Measurements from ENCODE around the gene RNF151. TPM values are rescaled to one million over a fixed set of nuclear protein-coding genes. Genes with fewer than 3 reads are reported as not detected.
A peak's percentile ranks its signal among the peaks of the same experiment; 100 is the strongest.
"Not testable (repeated sequence)": the region's sequence is repeated elsewhere in the genome, so short reads cannot be mapped to it uniquely, and the experiment has no call there.

RNF151 gene
- total RNA-seq, result not detected

GRCh38 chr16:1966460-1966859 is at the start of gene RNF151:
Gene RNF151 (plus strand): TSS chr16:1966856. CDS start chr16:1966882, 26 bp downstream.
- no peak for DNase-seq

- no peak for DNase-seq
Observed at GRCh38 chr16:1917056-1917664, 49.5 kb upstream of the RNF151 start.

- no peak for DNase-seq
Observed at GRCh38 chr16:1917665-1918350, 48.8 kb upstream of the RNF151 start.

GRCh38 chr16:1918351-1919326 is 48.0 kb upstream of the RNF151 start, which contains the start of gene HS3ST6:
Gene HS3ST6 (minus strand): TSS chr16:1918415. CDS start chr16:1918323, 92 bp downstream.
- no peak for DNase-seq

- no peak for DNase-seq
Observed at GRCh38 chr16:1919327-1919998, 47.2 kb upstream of the RNF151 start.

GRCh38 chr16:1920122-1920521 is 46.5 kb upstream of the RNF151 start:
- not testable (repeated sequence) for DNase-seq

- DNase-seq, result no peak
Observed at GRCh38 chr16:1920727-1921171, 45.9 kb upstream of the RNF151 start.

GRCh38 chr16:1922357-1922756 is 44.3 kb upstream of the RNF151 start:
- DNase-seq, result no peak

- no peak for DNase-seq
Observed at GRCh38 chr16:1923299-1924034, 43.2 kb upstream of the RNF151 start.

- DNase-seq, result no peak
Observed at GRCh38 chr16:1924095-1924494, 42.6 kb upstream of the RNF151 start.

- no peak for DNase-seq
Observed at GRCh38 chr16:1926271-1926670, 40.4 kb upstream of the RNF151 start.

GRCh38 chr16:1929105-1929504 is 37.6 kb upstream of the RNF151 start:
- no peak for DNase-seq

GRCh38 chr16:1929578-1930337 is 36.9 kb upstream of the RNF151 start:
- peak; percentile 89 for DNase-seq

- DNase-seq, result no peak
Observed at GRCh38 chr16:1930338-1930720, 36.3 kb upstream of the RNF151 start.

- no peak for DNase-seq
Observed at GRCh38 chr16:1932050-1933028, 34.3 kb upstream of the RNF151 start.

GRCh38 chr16:1933097-1933661 is 33.5 kb upstream of the RNF151 start:
- DNase-seq, result no peak

GRCh38 chr16:1936945-1937479 is 29.6 kb upstream of the RNF151 start:
- DNase-seq, result no peak

GRCh38 chr16:1938316-1938715 is 28.3 kb upstream of the RNF151 start:
- DNase-seq, result no peak

GRCh38 chr16:1938910-1939309 is 27.7 kb upstream of the RNF151 start:
- DNase-seq, result no peak

Measured in effector CD4-positive, alpha-beta T cell (primary cell).